NCI-H1092 (cell line): ENCODE measurements around the gene EFEMP2.
"Not testable (repeated sequence)": the region's sequence is repeated elsewhere in the genome, so short reads cannot be mapped to it uniquely, and the experiment has no call there.

ENCODE experiments used
- DNase-seq: peaks from one replicate; lab custom pipeline; 2025; lab: John Stamatoyannopoulos, UW

EFEMP2 gene

GRCh38 chr11:65854852-65855837, 17.5 kb downstream of the EFEMP2 start:
- no peak for DNase-seq

GRCh38 chr11:65854161-65854592, 18.4 kb downstream of the EFEMP2 start:
- DNase-seq, result no peak

- no peak for DNase-seq
These were observed 19.2 kb downstream of the EFEMP2 start for GRCh38 chr11:65853246-65853979.

- no peak for DNase-seq
These were observed 19.9 kb downstream of the EFEMP2 start for GRCh38 chr11:65852508-65853245.

GRCh38 chr11:65851811-65852507, 20.6 kb downstream of the EFEMP2 start:
- no peak for DNase-seq

- no peak for DNase-seq
These were observed 21.5 kb downstream of the EFEMP2 start for GRCh38 chr11:65851083-65851579.

GRCh38 chr11:65850217-65851082, 22.1 kb downstream of the EFEMP2 start:
- no peak for DNase-seq

GRCh38 chr11:65849771-65850216, 22.8 kb downstream of the EFEMP2 start:
- DNase-seq, result no peak

GRCh38 chr11:65849366-65849765, 23.2 kb downstream of the EFEMP2 start:
- DNase-seq, result no peak

GRCh38 chr11:65848693-65849092, 23.9 kb downstream of the EFEMP2 start:
- not testable (repeated sequence) for DNase-seq

GRCh38 chr11:65847746-65848145, 24.9 kb downstream of the EFEMP2 start:
- no peak for DNase-seq

GRCh38 chr11:65844231-65844872, 28.2 kb downstream of the EFEMP2 start:
- DNase-seq, result no peak

- DNase-seq, result no peak
These were observed 28.8 kb downstream of the EFEMP2 start for GRCh38 chr11:65843811-65844210.

- DNase-seq, result no peak
These were observed 30.5 kb downstream of the EFEMP2 start for GRCh38 chr11:65842144-65842543.

- no peak for DNase-seq
These were observed 38.4 kb downstream of the EFEMP2 start for GRCh38 chr11:65834202-65834601.

GRCh38 chr11:65833297-65834030, 39.1 kb downstream of the EFEMP2 start, which contains the start of gene SNX32:
TSS of gene SNX32 (plus strand) at chr11:65833963. CDS start at chr11:65834066, 103 bp downstream.
- peak; percentile 97 for DNase-seq

- not testable (repeated sequence) for DNase-seq
These were observed 40.4 kb downstream of the EFEMP2 start for GRCh38 chr11:65832231-65832630.

GRCh38 chr11:65829459-65829858, 43.1 kb downstream of the EFEMP2 start:
- DNase-seq, result no peak
